OCI-LY7 (cell line): ENCODE data around the gene CAPN7. TPM values are rescaled to one million over a fixed set of nuclear protein-coding genes. Genes with fewer than 3 reads are reported as not detected.

Experiments used
- BruUV-seq: library from RNA; stranded (reverse); fragments of 400-500 nt; replicated peaks from 2 replicates; lab custom pipeline; 2021; lab: Mats Ljungman, UMichigan
- CTCF ChIA-PET: fragments of 300-600 bp; sonication (Branson Sonifier 250); formaldehyde crosslinking; loops from one replicate; lab custom pipeline; 2022; ENCODE audit warnings: antibody characterized with exemption; ENCODE audit not compliant: unreplicated experiment; lab: Charles Lee
- POLR2A ChIA-PET: fragments of 300-600 bp; sonication (Branson Sonifier 250); formaldehyde crosslinking; loops from one replicate; lab custom pipeline; 2022; ENCODE audit warnings: antibody characterized with exemption; lab: Charles Lee
- DNase-seq: peaks from one replicate; pipeline ENCODE4 v3.0.0-alpha.2; 2015; ENCODE audit warnings: low spot score
- H2AFZ ChIP-seq: fragments of 200-600 bp; sonication (generic), shearing (Covaris generic); 2 replicates; pipeline ENCODE4 v1.6.1; 2014; ENCODE audit warnings: mild to moderate bottlenecking, antibody characterized with exemption, low read length, moderate library complexity
- H3K27ac ChIP-seq: fragments of 200-600 bp; sonication (generic); 2 replicates; pipeline ENCODE4 v1.5.1; 2014; ENCODE audit warnings: mixed run types, low read depth, mild to moderate bottlenecking, moderate library complexity, low read length, inconsistent platforms; ENCODE audit not compliant: poor library complexity, severe bottlenecking
- H3K36me3 ChIP-seq: fragments of 200-600 bp; sonication (generic); 2 replicates; pipeline ENCODE4 v1.6.1; 2014; ENCODE audit warnings: mild to moderate bottlenecking, antibody characterized with exemption, low read length, moderate library complexity, mixed read lengths; ENCODE audit not compliant: insufficient read depth
- H3K4me1 ChIP-seq: fragments of 200-600 bp; sonication (generic); 2 replicates; pipeline ENCODE4 v1.5.1; 2014; ENCODE audit warnings: mild to moderate bottlenecking, low read length; ENCODE audit not compliant: insufficient read depth, poor library complexity, severe bottlenecking
- H3K4me2 ChIP-seq: fragments of 200-600 bp; sonication (generic); 2 replicates; pipeline ENCODE4 v1.6.1; 2014; ENCODE audit warnings: mild to moderate bottlenecking, low read length
- H3K4me3 ChIP-seq: fragments of 200-600 bp; sonication (generic); 2 replicates; pipeline ENCODE4 v1.5.1; 2014; ENCODE audit warnings: mild to moderate bottlenecking, low read depth, low read length; ENCODE audit not compliant: poor library complexity, severe bottlenecking
- H3K79me2 ChIP-seq: fragments of 200-600 bp; sonication (generic); 2 replicates; pipeline ENCODE4 v1.6.1; 2016; ENCODE audit warnings: low read depth, mild to moderate bottlenecking, low read length, moderate library complexity, mixed read lengths; ENCODE audit not compliant: insufficient read depth
- H3K9me2 ChIP-seq: fragments of 200-600 bp; sonication (generic); 2 replicates; pipeline ENCODE4 v1.6.1; 2016; ENCODE audit warnings: mild to moderate bottlenecking, low read length, mixed read lengths; ENCODE audit not compliant: insufficient read depth
- H3K9me3 ChIP-seq: fragments of 200-600 bp; sonication (generic); 2 replicates; pipeline ENCODE4 v1.6.1; 2014; ENCODE audit warnings: mild to moderate bottlenecking, mixed run types, low read length, mixed read lengths
- H4K20me1 ChIP-seq: fragments of 200-600 bp; sonication (generic); 2 replicates; pipeline ENCODE4 v1.6.1; 2014; ENCODE audit warnings: mild to moderate bottlenecking, antibody characterized with exemption, low read length, moderate library complexity, mixed read lengths; ENCODE audit not compliant: insufficient read depth
- CTCF ChIP-seq: fragments of 200-600 bp; sonication (generic); conservative IDR thresholded peaks from 2 replicates; pipeline ENCODE4 v1.5.1; 2014; ENCODE audit warnings: mild to moderate bottlenecking, antibody characterized with exemption, low read length, moderate library complexity, mixed read lengths
- EZH2phosphoT487 ChIP-seq: fragments of 200-600 bp; sonication (generic); IDR thresholded peaks from 2 replicates; pipeline ENCODE4 v1.6.1; 2018; ENCODE audit warnings: low read depth, borderline replicate concordance, mild to moderate bottlenecking, mixed run types, antibody characterized with exemption, low read length, moderate library complexity, mixed read lengths
- intact Hi-C: fragments of 100-400 bp; cut with micrococcal nuclease; formaldehyde crosslinking; loops from one replicate; pipeline ENCODE4 v1.10.0; 2022; ENCODE audit not compliant: unreplicated experiment
- total RNA-seq, 2 experiments: library from RNA; depleted of rRNA in 1 of 2; stranded (reverse); fragments of >200 nt in 1 of 2; shearing (Covaris generic) in 1 of 2; gene quantifications; 2 replicates each; pipeline ENCODE4 v1.2.3, GENCODE V29; 2014 to 2022

CAPN7 gene
- total RNA-seq, 2 experiments from 2014 or later, result 33.4 to 41.5 TPM

DNA sequence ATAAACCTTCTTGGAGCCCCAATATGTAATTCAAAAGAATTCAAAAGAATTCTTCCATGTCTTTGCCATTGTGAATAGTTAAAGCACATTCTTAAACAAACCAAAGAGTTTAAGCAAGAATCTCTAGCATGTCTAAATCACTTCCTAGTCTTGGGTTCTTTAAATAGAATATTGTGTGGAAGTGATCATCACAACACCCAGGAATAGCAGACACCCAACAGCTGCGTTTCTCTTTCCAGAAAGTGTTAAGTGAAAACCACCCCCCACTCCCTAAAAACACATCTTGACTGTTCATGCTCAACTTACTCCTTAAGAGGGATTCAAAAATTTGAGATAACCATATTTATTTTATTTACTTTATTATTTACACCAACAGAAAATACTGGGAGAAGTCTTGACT is 24.1 kb upstream of the CAPN7 start:
- Histone ChIP-seq H3K4me3 (no peak overlapping the region), H3K36me3 (no peaks in the 10 kb centered on the region), H3K79me2 (no peaks in the 10 kb centered on the region), H3K9me2 (no peaks in the 10 kb centered on the region), H3K27ac (no peak overlapping the region), H4K20me1 (no peaks in the 10 kb centered on the region), H3K9me3 (no peaks in the 10 kb centered on the region), H3K4me2 (no peak overlapping the region), H2AFZ (no peak overlapping the region), H3K4me1 (peaks cover 7% of the 10 kb centered on the region)
- TF ChIP-seq CTCF (no peak), EZH2phosphoT487 (no peak)
- POLR2A ChIA-PET, result interaction anchor here (0.6 kb wide), 1 partner anchor 18 kb away, joined by 3 read pairs; no protein-coding TSS in a partner anchor
- no TSS peak for BruUV-seq
- intact Hi-C loops, result no loop called here
- CTCF ChIA-PET, result no interaction called here
- no peak for DNase-seq

DNA sequence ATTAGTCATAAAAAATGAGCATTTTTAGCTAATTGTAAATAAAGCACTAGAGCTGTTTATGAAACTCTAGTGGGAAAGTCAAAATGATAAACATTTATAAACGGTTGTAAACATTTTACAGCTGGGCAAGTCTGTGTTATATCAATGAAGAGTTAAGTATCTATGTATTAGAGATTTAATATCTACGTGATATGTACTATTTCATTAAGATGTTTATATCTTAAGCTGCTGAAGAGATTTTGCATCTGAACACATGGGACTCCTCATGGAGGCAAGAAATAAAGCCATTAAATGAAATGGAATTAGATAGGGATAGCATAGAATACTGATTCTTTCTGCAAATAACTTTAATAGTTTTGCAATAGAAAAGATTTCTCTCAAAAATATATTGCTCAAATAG is 23.0 kb upstream of the CAPN7 start:
- Histone ChIP-seq H3K4me3 (no peak overlapping the region), H3K36me3 (no peaks in the 10 kb centered on the region), H3K79me2 (no peaks in the 10 kb centered on the region), H3K4me2 (no peak overlapping the region), H3K27ac (no peak overlapping the region), H3K9me3 (no peaks in the 10 kb centered on the region), H3K9me2 (no peaks in the 10 kb centered on the region), H2AFZ (no peak overlapping the region), H3K4me1 (peaks cover 7% of the 10 kb centered on the region), H4K20me1 (no peaks in the 10 kb centered on the region)
- ChIA-PET CTCF (no interaction called here), POLR2A (interaction anchor here (0.6 kb wide), 1 partner anchor 55 kb away, joined by 4 read pairs; no protein-coding TSS in a partner anchor)
- intact Hi-C loops, result no loop called here
- no peak for DNase-seq
- BruUV-seq, result no TSS peak
- TF ChIP-seq CTCF (no peak), EZH2phosphoT487 (no peak)

DNA sequence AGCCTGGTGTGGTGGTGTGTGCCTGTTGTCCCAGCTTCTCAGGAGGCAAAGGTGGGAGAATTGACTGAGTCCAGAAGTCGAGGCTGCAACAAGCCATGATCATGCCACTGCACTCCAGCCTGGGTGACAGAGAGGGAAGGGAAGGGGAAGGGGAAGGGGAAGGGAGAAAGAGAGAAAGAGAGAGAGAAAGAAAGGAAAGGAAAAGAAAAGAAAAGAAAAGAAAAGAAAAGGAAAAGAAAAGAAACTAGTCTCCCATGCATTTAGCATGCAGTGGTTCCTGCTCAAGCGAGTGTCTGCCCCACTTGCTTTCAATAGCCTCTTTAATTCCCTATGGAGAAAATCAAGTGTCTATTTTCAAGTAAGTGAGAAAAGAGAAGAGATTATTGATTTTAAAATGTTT is 20.6 kb upstream of the CAPN7 start:
- ChIA-PET CTCF (no interaction called here), POLR2A (interaction anchor here (0.6 kb wide), 1 partner anchor 392 kb away, joined by 4 read pairs; no protein-coding TSS in a partner anchor)
- no TSS peak for BruUV-seq
- Histone ChIP-seq H3K4me2 (no peak overlapping the region), H3K4me1 (peaks cover 1% of the 10 kb centered on the region), H3K36me3 (no peaks in the 10 kb centered on the region), H3K79me2 (no peaks in the 10 kb centered on the region), H3K9me2 (no peaks in the 10 kb centered on the region), H4K20me1 (no peaks in the 10 kb centered on the region), H3K9me3 (no peaks in the 10 kb centered on the region), H3K4me3 (no peak overlapping the region), H2AFZ (no peak overlapping the region), H3K27ac (no peak overlapping the region)
- DNase-seq, result no peak
- TF ChIP-seq CTCF (no peak), EZH2phosphoT487 (no peak)
- intact Hi-C loops, result no loop called here
